GM18511 (cell line): Measurements from ENCODE around the gene NDUFV1.
A peak's percentile ranks its signal among the peaks of the same experiment; 100 is the strongest.
"Not testable (repeated sequence)": the region's sequence is repeated elsewhere in the genome, so short reads cannot be mapped to it uniquely, and the experiment has no call there.

Experiments used
- ATAC-seq: cut with Tn5 transposase; IDR thresholded peaks from one replicate; pipeline ENCODE4 v1.9.1; 2021; ENCODE audit warnings: mild to moderate bottlenecking, moderate library complexity; ENCODE audit not compliant: unreplicated experiment

The NDUFV1 gene

GRCh38 chr11:67585911-67586310, 20.8 kb upstream of the NDUFV1 start:
- ATAC-seq, result no peak

- no peak for ATAC-seq
Measured at GRCh38 chr11:67586568-67587250, 20.0 kb upstream of the NDUFV1 start.

- peak; percentile 24 for ATAC-seq
Measured at GRCh38 chr11:67588136-67588503, 18.6 kb upstream of the NDUFV1 start.

GRCh38 chr11:67588899-67589415, 17.8 kb upstream of the NDUFV1 start:
- not testable (repeated sequence) for ATAC-seq

- ATAC-seq, result no peak
Measured at GRCh38 chr11:67592880-67593564, 13.7 kb upstream of the NDUFV1 start.

- ATAC-seq, result no peak
Measured at GRCh38 chr11:67593565-67593905, 13.2 kb upstream of the NDUFV1 start.

- no peak for ATAC-seq
Measured at GRCh38 chr11:67594480-67594879, 12.3 kb upstream of the NDUFV1 start.

GRCh38 chr11:67596753-67597300, 9.9 kb upstream of the NDUFV1 start:
- no peak for ATAC-seq

GRCh38 chr11:67597458-67597857, 9.3 kb upstream of the NDUFV1 start:
- ATAC-seq, result not testable (repeated sequence)

- not testable (repeated sequence) for ATAC-seq
Measured at GRCh38 chr11:67597963-67598362, 8.8 kb upstream of the NDUFV1 start.

- no peak for ATAC-seq
Measured at GRCh38 chr11:67599149-67599548, 7.6 kb upstream of the NDUFV1 start.

- ATAC-seq, result peak; percentile 69
Measured at GRCh38 chr11:67600324-67601029, 6.3 kb upstream of the NDUFV1 start.

GRCh38 chr11:67601098-67601497, 5.6 kb upstream of the NDUFV1 start:
- no peak for ATAC-seq

GRCh38 chr11:67604119-67604518, 2.6 kb upstream of the NDUFV1 start:
- ATAC-seq, result not testable (repeated sequence)

- no peak for ATAC-seq
Measured at GRCh38 chr11:67604815-67605214, 1.9 kb upstream of the NDUFV1 start.

- no peak for ATAC-seq
Measured at GRCh38 chr11:67605231-67606011, 1.3 kb upstream of the NDUFV1 start.

- no peak for ATAC-seq
Measured at GRCh38 chr11:67606093-67606491, 644 bp upstream of the NDUFV1 start.

GRCh38 chr11:67607507-67607906, 771 bp downstream of the NDUFV1 start:
- ATAC-seq, result no peak

- ATAC-seq, result no peak
Measured at GRCh38 chr11:67608486-67608885, 1.8 kb downstream of the NDUFV1 start.

GRCh38 chr11:67609316-67609715, 2.6 kb downstream of the NDUFV1 start:
- ATAC-seq, result no peak
